GM12873 (cell line): ENCODE measurements around the gene GUCY2C.

Experiments used
- CTCF ChIP-seq: IDR thresholded peaks from 2 replicates; pipeline ENCODE4 v1.5.1; 2012; ENCODE audit warnings: low read depth, mild to moderate bottlenecking, moderate library complexity, low read length, control low read depth; ENCODE audit not compliant: insufficient read depth; ENCODE audit errors: missing control alignments

Gene GUCY2C

GRCh38 chr12:14619741-14620501 lies 76.5 kb downstream of the GUCY2C start:
- TF ChIP-seq CTCF = no peak

- TF ChIP-seq CTCF = peak; percentile 22
These were observed 77.4 kb downstream of the GUCY2C start for GRCh38 chr12:14618983-14619382.

GRCh38 chr12:14614704-14615121 lies 81.7 kb downstream of the GUCY2C start:
- TF ChIP-seq CTCF = no peak

GRCh38 chr12:14613718-14614117 lies 82.7 kb downstream of the GUCY2C start:
- TF ChIP-seq CTCF = no peak

GRCh38 chr12:14612898-14613445 lies 83.4 kb downstream of the GUCY2C start:
- TF ChIP-seq CTCF = no peak

GRCh38 chr12:14612250-14612649 lies 84.1 kb downstream of the GUCY2C start:
- TF ChIP-seq CTCF = no peak

- TF ChIP-seq CTCF = no peak
These were observed 84.7 kb downstream of the GUCY2C start for GRCh38 chr12:14611640-14612203.
